Hematopoietic multipotent progenitor cell treated with erythropoietin and hydrocortisone succinate and interleukin-3 and kit ligand, for 15 days (in vitro differentiated cells): Measurements from ENCODE around the gene MYO16.
"Not testable (repeated sequence)": the region's sequence is repeated elsewhere in the genome, so short reads cannot be mapped to it uniquely, and the experiment has no call there.

Source experiments
- DNase-seq: peaks from one replicate; pipeline ENCODE4 v3.0.0-alpha.2; 2015; ENCODE audit warnings: low spot score

MYO16 gene

DNA sequence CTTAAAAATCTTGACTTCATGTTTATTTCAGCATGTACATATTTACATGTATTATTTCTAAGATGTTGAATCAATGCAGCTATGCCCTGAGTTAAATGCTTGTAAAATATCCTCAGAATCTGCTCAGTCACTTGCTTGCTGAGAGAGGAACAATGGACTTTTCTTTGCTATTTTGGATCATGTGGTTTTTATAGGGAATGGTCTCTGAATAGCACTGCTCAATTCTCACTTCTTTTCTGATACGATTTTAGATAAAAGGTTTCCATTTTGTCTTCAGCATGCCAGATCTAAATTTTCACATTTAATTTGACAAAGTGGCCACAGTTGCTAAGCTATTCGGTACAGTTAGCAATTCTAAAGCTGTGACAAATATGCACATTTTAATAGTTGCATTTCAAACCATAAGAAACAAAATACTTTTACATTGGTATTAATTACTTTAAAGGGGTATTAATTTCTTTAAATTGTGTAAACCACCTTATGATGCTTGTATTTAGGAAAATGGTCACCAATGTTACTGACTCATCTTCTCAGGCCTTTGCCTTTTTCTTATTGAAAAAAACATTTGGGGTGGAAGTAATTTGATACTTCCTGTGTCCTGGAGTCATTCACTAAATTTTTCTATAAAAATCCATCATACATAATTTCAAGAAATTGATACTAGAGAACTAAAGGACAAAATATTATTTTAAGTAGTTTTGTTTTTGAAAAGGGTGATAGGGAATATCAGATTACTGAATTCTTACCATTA, 113.5 kb downstream of the MYO16 start:
- DNase-seq: no peak

DNA sequence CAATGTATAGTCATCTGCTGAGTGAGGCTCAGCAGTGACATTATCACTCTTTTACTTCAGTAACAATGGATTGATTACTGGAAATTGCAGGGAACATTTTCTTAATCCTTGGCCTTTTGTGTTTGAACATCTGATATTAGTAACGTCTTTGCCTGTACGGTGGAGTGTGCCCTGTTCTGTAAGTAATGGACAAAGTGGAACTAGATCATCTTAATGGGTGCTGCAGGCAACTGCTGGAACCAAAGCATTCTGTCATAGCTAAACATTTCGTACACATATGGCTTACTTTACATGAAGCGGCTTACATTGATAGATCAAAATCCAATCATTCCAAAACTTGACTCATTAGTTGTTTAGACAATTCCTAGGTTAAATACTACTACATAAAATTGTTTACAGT, 114.1 kb downstream of the MYO16 start:
- no peak for DNase-seq

DNA sequence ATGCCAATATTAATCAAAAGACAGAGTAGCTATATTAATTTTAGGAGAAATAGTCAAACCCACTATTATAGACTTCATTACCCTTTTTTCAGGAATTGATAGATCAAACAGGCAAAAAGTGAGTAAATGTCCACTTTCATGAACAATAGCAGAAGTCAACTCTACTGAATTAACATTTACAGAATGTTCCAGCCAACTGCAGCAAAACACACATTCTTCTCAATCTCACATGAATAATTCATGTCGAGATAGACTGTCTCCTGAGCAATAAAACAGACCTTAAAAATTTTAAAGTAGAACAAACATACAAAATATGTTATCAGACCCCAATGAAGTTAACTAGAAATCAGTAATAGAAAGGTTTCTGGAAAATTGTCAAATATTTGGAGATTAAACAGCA, 118.4 kb downstream of the MYO16 start:
- no peak for DNase-seq

DNA sequence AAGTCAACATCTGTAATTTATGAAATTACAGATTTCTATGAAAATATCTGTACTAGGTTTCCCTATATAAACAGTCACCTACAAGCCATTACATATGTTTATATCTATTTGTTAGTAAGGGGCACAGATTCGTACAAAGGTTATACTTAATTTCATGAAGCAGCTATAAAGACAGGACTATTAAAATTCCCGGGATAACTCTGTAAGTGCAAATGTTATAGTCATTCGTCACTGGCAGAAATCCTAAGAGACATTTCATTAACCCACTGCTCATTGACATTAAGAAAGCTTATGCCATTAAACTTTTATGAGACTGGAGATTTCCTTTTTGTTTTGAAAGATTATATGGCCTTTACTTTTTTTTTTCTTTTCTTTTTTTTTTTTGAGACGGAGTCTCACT, 122.9 kb downstream of the MYO16 start:
- no peak for DNase-seq

DNA sequence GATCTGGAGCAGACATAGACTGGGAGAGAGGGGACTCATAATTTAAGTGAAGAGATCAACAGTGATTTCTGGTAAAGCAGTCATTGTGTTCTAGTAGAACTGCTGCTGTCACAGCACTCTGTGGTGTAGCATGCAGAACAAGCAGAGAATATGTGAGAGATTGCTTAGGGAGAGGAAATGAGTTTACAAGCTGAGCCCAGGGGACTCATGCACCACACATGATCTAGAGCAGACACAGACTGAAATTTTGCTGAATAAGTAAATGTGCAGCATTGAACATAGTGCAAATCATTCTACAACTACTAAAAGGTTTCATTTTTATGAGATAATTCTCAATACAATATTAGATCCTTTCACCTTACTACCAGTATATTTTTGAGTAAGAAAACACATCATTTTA, 125.7 kb downstream of the MYO16 start:
- no peak for DNase-seq

DNA sequence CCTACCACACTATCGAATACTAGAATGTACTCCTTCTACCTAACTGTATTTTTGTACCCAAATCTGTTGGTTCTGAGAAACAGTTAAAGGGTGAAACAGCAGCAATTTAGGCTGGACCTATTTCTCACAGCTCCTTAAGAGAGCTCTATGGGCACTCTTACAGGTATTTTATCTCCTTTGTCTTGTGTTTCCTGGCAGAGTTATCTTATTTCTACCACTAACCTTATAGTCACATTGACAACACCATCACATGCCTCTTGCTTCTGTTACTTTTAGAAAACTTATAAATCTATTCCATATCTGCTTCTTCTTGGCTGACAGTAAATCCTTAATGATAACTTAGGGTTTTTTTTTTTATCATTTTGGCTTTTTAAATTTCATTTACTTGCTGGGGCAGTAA, 130.7 kb downstream of the MYO16 start:
- DNase-seq: no peak

DNA sequence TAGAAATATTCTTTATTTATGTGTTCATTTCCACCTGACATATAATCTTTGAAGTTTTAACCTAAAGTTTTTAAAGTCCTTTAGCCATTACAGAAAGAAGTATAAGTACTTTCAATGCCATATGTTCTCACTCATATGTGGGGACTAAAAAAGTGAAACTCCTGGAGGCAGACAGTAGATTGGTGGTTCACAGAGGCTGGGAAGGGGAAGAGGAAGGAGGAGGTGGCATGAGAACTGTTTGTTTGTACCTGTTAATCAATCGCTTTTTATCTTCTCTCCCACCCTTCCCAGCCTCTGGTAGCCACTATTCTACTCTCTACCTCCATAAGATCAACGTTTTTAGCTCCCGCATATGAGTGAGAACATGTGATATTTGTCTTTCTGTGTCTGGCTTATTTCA, 131.1 kb downstream of the MYO16 start:
- no peak for DNase-seq

DNA sequence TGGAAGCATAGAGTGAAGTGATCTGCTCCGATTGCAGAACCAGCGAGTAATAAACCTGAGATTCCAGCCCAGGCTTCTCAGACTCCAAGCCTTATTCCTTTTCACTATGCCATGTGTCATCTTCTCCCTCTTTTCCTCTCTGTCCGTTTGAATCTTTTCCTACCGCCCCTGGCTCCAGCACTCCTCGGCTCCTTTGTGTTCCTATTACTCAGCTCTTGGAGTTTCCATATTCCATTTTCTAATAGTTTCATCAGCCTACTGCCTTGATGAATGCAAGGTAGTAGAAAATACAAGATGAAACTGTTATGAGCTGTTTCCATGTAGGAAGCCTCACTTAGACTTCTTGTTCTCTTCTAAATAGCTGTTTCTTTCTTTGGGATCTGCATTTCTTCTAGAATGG, 138.6 kb downstream of the MYO16 start:
- DNase-seq: no peak

DNA sequence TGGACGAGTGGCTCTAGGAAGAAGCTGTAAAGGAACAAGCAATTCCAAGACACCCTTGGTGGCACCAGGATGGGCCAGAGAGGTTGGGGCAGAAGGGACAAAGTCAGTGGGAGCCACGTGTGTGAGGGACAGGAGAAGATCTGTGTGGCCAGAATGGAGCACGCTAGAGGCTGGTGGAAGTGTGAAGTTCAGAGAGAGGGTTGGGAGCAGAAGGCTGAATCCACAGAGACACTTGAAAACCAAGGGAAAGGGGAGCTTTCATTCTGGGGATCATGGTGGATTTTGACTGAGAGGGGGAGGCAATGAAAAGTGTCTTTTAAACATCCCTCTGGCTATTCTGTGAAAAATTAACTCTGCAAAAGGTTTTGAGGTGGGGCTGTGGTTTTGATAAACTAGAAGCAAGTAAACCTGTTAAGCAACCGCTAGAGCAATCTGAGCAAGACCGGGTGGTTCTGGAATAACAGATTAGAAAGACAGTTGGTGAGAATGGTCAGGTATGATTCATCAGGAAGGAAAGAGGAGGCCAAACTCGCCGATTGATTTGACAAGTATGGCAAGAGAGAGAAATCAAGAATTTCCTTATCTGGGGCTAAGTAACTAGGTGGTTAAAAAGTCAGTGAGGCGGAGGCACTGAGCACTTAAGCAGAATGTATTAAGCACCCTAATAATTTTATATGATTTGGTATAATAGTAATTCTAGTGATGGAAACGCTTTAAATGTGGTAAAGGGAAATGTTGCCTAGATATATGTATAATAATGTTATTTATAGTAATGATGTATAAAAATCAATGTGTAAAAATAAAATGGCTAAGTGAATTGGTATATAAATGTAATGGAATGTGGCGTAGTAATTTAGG, 140.0 kb downstream of the MYO16 start:
- no peak for DNase-seq

DNA sequence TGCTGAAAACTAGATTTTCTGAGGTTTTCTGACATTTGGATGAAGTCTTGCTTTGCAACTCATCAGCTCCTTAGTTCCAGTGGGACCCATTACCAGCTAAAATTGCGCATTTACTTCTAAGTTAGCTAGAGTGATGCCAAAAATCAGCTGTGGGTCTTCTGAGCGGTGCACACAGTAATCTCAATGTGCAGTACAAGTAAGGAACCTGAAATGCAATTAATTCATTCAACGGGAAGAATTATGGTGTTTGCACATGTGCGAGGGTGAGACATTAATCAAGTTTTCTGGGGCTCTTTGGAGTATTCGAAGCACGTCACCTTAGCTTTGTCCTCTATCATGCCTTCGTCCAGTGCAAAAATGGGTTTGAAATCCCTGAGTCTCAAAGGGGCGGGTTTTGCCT, 146.2 kb downstream of the MYO16 start:
- DNase-seq: no peak

DNA sequence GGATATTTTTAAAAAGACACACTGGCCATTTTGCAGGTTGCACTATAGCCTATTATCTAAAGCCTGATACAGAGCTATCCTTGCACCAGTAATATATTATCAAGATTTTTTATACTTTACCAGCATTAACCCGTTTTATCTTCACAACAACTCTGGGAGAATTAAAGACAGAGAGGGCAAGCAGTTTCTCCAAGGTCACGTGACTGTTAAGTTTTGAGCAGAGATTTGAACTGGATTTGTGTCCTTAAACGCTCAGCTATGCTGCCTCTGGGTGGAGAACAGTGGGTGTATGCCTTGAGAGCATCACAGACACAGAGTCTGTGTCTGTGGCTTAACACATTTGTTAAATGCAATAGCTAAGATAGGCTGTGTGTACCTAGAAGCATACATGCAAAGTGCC, 147.2 kb downstream of the MYO16 start:
- DNase-seq: no peak

DNA sequence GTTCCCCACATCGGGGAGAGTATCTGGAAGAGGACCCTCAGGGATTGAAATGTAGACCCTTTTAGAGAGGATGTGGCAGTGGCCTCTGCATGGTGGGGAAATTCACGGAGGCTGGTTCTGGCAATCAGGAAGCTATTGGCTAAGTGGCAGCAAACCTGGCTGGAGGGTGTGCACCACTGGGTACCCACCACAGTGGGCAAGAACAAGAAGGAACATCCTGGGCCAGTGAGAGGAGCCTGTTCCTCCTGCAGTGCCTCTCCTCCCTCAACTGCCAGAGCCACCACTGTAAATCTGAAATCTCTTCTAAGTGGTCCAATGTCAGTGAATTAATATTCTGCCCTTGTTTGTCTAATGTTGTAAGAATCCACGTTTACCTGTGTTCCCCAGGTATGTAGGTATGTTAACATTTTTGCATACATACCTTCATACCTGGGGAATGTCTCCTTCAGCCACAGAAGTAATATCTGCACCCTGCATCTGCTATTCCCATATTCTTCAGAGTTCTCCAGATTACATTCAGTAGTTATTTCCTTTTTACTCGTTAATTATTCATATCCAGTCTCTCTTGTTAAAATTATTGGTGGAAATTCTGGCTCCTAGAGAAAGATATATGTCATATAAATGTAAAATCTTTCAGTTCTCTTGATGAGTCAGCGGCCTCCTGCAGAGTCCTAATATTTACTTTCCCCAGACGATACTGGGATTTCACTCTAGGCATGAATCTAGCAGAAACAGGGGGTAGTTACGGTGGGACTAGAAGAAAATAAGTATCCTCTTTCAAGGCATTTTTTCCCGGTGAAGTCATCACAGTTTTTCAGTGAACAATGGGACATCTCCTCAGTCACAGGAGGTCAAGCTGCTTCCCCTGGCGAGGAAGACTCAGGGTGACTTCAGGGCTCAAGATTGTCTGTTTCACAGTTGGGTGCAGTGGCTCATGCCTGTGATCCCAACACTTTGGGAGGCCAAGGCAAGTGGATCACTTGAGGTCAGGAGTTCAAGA, 148.3 kb downstream of the MYO16 start:
- no peak for DNase-seq

DNA sequence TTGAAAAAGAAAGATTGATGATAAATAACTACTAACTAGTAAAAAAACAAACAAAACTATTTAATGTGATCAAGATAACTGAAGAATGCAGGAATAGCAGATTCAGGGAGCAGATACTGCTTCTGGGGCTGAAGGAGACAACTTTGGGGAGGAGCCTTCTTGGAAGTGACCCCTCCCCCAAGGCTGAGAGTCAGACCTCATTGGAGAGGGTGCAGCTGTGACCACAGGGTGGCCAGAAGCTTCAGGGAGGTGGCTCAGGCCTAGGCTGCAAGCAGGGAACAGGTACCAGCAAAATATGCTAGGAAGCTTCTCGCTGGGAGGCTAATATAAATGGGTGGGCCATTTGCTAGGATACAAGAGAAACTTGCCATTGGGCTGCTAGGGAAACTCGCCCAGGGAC, 149.9 kb downstream of the MYO16 start:
- DNase-seq: no peak

DNA sequence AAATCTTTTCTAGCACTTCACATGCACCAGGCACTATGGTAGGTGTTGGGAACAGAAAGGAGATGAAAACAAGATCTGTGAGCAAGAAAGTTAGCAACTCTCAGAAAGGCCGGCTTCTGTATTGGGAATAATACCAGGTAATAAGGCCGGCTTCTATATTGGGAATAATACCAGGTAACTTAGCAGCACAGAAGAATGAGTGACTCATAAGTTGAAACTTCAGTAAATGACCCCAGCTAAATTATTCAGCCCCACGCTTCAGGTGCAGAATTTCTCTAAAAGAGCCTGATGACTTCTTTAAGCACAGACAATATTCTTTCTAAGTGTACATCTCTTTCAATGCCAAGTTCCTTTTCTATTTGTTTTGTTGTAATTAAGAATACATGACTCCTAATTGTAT, 151.3 kb downstream of the MYO16 start:
- DNase-seq: no peak

DNA sequence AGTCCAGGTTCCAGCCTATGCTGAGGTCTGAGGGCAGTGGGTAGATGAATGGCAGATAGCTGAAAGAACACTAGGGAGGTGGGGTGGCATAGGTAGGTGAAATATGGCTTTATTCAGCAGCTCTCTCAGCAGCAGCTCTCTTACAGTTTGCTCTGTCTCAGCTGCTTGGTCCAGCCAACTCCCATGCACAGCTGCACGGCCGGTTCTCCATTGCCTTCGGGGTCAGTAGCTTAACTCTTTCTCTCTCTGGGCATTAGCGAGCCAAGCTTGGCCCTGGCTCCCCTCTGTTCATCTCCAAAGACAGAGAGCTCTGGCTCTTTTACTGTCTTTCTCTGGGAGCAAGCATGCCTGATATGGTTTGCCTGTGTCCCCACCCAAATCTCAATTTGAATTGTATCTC, 151.9 kb downstream of the MYO16 start:
- DNase-seq: no peak

DNA sequence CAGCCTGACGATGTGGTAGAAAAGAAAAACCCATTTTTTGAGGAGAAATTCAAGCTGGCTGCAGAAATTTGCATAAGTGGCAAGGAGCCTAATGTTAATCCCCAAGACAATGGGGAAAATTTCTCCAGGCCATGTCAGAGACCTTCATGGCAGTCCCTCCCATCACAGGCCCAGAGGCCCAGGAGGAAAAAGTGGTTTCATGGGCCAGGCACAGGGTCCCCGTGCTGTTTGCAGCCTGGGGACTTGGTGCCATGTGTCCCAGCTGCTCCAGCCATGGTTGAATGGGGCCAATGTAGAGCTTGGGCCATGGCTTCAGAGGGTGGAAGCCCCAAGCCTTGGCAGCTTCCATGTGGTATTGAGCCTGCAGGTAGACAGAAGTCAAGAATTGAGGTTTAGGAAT, 153.1 kb downstream of the MYO16 start:
- not testable (repeated sequence) for DNase-seq

DNA sequence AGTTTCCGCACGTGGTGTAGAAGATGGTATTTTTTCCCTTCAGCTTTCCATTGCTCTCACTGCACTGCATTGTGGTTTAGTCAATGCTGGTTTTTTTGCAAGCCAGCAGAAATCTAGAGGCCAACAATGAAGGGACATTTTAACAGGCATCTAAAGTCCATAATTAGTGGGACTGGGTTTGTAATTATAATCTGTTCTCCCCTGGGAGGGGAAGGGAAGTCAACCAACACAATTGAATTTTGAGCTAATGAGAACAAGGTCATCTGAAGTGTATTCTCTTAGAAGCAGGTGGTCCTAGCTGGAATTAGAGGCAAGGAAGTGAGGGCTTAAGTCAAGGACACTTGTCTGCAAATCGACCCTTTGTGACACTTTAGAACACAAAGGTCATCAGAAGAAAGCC, 156.4 kb downstream of the MYO16 start:
- no peak for DNase-seq

DNA sequence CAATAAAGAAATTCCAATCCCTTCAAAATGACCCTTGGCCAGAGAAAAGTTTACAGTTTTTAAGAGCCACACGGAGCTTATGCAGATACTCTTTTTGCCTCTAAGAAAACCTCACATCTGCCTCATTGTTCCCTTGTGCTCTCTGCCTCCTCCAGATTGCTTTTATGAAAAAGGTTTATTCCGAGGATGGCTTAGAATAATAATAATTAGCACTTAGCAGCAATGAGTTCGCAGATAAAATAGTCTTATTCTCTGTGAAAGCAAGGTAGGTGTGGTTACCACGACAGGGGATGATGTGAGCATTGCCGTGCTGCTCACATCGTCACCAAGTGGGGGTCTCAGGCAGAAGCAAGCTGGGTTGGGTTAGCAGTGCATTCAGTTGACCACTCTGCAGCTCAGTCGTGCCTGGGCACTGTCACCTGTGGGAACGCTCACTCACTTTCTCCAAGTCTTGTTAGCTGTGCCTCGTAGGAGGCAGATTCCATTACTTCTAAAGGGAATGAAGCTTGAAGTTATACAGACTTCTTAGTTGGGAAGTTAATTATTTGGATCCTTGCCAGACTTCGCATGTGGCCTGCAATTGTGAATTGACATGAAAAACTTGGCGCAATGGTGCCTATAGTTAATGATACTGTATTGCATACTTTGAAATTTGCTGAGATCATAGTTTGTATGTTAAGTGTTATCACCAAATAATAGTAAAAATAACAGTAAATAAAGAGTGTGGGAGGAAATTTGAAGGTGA, 157.2 kb downstream of the MYO16 start:
- DNase-seq: no peak

DNA sequence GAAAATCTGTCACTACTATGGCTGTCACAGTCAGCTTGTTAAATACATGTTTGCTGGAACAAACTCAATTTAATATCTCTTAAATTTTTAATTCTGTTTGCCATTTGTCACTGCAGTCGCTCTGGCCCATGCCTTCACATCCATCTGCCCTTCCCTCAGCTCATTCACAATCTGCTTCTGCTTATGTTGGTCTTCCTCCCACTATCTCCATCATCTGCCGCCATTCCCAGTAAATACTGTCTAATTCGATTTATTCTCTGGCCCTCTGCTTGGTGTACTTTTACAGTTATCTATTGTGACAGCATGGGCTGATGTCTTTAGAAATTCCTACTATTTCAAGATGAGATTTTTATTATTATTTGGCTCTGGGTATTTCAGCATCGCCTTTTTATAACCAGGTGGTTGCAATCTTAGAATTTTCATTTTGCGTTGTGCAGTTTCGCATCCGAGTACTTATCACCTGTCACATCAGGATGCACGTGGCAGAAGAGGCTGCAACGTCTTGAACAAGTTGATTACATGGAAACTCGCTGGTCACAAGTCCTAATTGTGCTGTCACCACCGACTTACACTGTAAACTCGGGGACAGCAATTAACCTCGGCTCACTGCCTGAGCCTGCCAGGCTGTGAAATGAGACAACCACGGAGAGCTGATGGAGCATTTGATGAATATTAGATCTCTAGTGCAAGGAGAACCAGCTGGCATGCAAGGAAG, 158.4 kb downstream of the MYO16 start:
- DNase-seq: no peak

DNA sequence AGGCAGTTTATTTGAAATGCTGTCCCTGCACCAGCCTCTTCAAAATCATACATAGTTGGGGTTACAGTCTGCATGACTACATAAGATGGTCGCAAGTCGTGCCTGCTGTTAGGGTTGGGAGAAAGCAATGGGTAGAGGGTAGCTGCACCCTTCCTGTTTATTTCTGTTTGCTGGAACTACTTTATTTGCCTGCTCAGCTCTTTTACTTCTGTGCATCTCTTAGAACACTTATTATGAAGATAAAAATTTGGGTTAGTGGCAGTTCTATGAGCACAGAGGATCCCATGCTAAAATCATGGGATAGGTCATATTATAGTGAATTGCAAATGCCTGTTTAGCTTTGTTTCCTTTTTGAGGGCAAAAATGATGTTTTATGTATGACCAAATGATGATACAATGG, 160.1 kb downstream of the MYO16 start:
- no peak for DNase-seq

DNA sequence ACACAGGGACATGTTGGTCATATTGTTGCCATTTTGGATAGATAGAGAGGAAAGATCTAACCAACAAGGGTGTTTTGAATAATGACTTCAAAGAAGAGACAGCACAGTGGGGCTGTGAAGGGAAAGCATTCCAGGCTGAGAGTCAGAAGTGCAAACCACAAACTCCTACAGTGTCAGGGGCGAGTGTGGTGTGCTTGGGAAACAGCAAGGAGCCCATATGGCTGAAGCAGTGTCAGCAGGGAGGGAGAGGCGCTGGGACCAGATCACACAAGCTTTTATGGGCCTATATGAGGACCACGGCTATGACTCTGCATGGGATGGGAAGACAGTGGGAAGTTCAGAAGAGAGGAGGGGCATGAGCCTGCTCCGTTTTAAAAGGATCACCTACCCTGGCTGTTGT, 166.4 kb downstream of the MYO16 start:
- DNase-seq: no peak
